GM13977 (cell line): ENCODE measurements around the gene DRD1.

Experiments
- DNase-seq: peaks from one replicate; pipeline ENCODE4 v3.0.0; 2012; ENCODE audit warnings: low spot score
- in situ Hi-C: fragments of 300-500 bp; cut with MboI; formaldehyde crosslinking; loops from one replicate; pipeline ENCODE4 v1.12.0; 2022; ENCODE audit warnings: low sequenced_read_pairs, low pct_unique_long_range_greater_than_20kb, mixed read lengths, inconsistent platforms; ENCODE audit not compliant: unreplicated experiment
- TF ChIP-seq, protein P1 (sequence below): IDR thresholded peaks from 2 replicates; pipeline ENCODE4 v1.5.1; 2012; ENCODE audit warnings: mild to moderate bottlenecking, control low read depth; ENCODE audit not compliant: insufficient read depth; ENCODE audit errors: extremely low read depth, missing control alignments

The DRD1 gene

DNA sequence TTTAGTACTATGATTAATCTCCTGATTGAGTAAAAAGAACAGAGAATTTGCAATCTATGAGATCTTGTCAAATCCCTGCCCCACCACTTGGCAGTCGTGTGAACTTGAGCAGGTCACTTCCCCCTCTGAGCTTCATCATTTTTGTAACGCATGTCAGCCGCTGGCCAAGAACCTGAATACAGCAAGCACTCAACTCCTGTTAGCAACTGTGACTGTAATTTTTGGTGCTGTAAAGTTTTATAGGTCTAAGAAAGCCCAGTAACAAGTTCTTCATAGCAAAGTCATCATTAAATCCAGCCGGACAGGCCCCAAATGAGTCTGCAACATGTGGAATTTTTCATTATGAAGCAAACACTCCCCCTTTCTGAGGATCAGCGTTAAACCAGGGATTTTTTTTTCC lies 49.4 kb downstream of the DRD1 start:
- DNase-seq: no peak
- in situ Hi-C loops: no loop called here
- TF ChIP-seq, protein P1, sequence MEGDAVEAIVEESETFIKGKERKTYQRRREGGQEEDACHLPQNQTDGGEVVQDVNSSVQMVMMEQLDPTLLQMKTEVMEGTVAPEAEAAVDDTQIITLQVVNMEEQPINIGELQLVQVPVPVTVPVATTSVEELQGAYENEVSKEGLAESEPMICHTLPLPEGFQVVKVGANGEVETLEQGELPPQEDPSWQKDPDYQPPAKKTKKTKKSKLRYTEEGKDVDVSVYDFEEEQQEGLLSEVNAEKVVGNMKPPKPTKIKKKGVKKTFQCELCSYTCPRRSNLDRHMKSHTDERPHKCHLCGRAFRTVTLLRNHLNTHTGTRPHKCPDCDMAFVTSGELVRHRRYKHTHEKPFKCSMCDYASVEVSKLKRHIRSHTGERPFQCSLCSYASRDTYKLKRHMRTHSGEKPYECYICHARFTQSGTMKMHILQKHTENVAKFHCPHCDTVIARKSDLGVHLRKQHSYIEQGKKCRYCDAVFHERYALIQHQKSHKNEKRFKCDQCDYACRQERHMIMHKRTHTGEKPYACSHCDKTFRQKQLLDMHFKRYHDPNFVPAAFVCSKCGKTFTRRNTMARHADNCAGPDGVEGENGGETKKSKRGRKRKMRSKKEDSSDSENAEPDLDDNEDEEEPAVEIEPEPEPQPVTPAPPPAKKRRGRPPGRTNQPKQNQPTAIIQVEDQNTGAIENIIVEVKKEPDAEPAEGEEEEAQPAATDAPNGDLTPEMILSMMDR: no peak

DNA sequence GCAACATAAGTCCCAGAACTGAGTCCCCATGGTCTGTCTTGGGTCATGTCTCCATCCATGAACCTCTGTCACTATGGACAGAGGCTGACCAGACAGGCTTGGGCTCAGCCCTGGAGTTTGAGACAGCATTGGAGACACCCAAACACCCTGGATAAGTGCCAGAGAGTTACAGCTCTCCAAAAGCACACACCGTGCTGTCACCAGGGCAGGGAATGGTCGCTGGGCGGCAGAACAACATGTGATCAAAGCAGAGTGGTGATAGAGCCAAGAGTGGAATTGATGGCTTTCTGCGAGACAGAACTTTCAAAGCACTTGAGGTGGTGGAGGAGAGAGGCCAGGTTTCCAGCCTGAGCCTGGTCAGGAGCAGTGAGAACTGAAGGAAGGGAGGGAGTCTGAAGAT lies 50.1 kb downstream of the DRD1 start:
- in situ Hi-C loops: no loop called here
- no peak for DNase-seq
- TF ChIP-seq, protein P1: no peak

DNA sequence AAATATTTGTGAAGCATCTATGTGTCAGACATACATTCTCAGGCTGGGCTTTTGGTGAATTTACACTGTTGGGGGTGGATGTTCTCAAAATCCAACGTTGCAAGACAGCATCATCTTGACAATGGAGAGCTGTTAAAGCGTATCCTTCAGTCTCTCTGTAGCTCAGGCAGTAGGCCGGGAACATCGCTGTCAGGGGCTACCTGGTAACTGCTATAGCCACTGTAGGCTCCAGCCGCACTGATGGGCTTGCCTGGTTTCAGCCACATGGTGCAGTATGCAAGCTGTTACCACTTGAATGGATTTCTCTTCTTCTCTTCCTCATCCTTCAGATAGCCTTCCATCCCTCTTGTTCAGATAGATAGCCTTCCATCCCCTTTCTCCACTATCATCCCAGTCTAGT lies 51.7 kb downstream of the DRD1 start:
- no peak for DNase-seq
- TF ChIP-seq, protein P1: no peak
- in situ Hi-C loops: no loop called here

DNA sequence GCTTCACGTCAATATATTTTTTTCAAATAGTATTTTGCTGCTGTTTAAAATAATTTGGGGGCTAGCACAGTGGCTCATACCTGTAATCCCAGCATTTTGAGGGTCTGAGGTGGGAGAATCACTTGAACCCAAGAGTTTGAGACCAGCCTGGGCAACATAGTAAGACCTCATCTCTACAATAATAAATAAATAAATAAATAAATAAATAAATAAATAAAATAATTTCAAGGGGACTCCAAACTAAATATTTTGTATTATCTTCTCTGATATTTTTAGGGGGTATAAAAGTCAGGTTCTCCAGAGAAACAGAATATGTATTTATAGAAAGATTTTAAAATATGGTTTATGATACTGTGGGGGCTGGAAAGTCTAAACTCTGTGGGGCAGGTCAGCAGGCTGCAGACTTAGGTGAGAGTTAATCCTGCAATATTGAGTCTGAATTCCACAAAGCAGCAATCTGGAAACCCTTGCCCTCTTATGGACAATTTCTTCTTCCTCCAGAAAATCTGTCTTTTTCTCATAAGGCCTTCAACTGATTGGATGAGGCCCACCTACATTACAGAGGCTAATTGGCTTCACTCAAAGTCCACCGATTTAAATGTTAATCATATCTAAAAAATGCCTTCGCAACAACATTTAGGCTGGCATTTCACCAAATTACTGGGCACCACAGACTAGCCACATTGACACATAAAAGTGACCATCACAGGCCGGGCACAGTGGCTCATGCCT lies 53.5 kb downstream of the DRD1 start:
- TF ChIP-seq, protein P1: no peak
- in situ Hi-C loops: no loop called here
- no peak for DNase-seq
